ENCODE measurements around the gene CNMD. TPM values are rescaled to one million over a fixed set of nuclear protein-coding genes. Genes with fewer than 3 reads are reported as not detected.

Gene CNMD
- not detected in 2 replicates for polyA plus RNA-seq (2012; rRNA removed)
- polyA plus RNA-seq (2012; cell fraction: cytosol; rRNA removed): not detected in 2 replicates
- polyA plus RNA-seq (2012; cell fraction: nucleus; rRNA removed): not detected in 2 replicates

DNA sequence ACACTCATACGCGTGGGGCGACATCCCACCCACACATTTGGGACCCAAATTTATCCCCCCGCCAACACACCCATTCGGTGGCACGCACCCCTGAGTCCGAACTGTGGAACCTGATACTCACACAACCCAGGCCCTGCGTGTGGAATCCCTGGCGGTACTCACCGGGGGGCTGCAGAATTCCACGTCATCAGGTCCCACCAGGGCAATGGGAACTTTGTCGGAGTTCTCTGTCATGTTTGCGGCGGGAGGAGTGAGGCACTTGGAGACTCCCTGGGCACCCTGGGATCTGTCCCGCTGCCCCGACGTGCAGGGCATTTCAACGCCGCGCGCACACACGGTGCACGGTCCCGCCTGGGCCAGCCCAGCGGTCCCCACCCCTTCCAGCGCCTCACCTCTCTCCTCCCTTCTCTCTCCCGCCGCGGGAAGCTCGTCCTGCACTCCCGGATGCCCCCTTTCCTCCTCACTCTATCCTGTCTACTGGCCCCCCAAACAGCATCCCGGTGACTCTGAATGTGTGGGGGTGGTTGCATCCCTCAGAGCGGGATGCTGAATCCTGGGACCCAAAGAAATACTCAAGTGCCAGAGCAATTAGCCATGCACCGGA lies at the start of gene CNMD:
Gene CNMD, minus strand, starts transcription at position 353 of the 604 bp plus-strand sequence. Its CDS starts 119 bp downstream, at position 234.
- Histone ChIP-seq H3K9ac (no peak within 1 kb of the TSS), H3K9me2 (no peaks in the 10 kb centered on the region), H3K79me2 (ENCODE audit: insufficient read depth) (no peaks in the 10 kb centered on the region), H3K4me3 (ENCODE audit: low read depth in 2 of 2, low read length in 1 of 2) (no peak within 1 kb of the TSS; a peak in 1 of 4 replicates), H3F3A (replicated peaks; ENCODE audit: insufficient read depth) (no peaks in the 10 kb centered on the region), H3K9me3 (no peaks in the 10 kb centered on the region), H4K20me1 (ENCODE audit: insufficient read depth) (no peaks in the 10 kb centered on the region), H3K27ac (ENCODE audit: low read depth in 2 of 2, low read length in 1 of 2) (no peak within 1 kb of the TSS), H3K4me2 (no peak within 1 kb of the TSS), H2AFZ (ENCODE audit: low read depth) (no peak within 1 kb of the TSS), H3K4me1 (ENCODE audit: control insufficient read depth in 1 of 2, insufficient read depth in 2 of 2, low read depth in 1 of 2, low read length in 1 of 2) (peaks cover 0 to 8% of the 10 kb centered on the region in 2 experiments; a peak in 2 of 4 replicates), H3K36me3 (replicated peaks in 1 of 2; ENCODE audit: control insufficient read depth in 1 of 2, insufficient read depth in 2 of 2, low read length in 1 of 2) (no peaks in the 10 kb centered on the region), H3K27me3 (ENCODE audit: insufficient read depth) (no peaks in the 10 kb centered on the region)
- POLR2A ChIA-PET: no interaction called here
- WGBS (ENCODE audit: low lambda C conversion rate): 82% methylated on average over 31 of the region's 34 CpGs
- no peak for DNase-seq
- CTCF ChIA-PET: no interaction called here
- no peak for TF ChIP-seq NRF1 (IDR thresholded peaks at IDR 0.05; ENCODE audit: low read depth, low read length)
- TF ChIP-seq, protein P1, sequence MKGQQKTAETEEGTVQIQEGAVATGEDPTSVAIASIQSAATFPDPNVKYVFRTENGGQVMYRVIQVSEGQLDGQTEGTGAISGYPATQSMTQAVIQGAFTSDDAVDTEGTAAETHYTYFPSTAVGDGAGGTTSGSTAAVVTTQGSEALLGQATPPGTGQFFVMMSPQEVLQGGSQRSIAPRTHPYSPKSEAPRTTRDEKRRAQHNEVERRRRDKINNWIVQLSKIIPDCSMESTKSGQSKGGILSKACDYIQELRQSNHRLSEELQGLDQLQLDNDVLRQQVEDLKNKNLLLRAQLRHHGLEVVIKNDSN (IDR thresholded peaks at IDR 0.05; ENCODE audit: borderline replicate concordance, low read depth): no peak
- TF ChIP-seq, protein P2, sequence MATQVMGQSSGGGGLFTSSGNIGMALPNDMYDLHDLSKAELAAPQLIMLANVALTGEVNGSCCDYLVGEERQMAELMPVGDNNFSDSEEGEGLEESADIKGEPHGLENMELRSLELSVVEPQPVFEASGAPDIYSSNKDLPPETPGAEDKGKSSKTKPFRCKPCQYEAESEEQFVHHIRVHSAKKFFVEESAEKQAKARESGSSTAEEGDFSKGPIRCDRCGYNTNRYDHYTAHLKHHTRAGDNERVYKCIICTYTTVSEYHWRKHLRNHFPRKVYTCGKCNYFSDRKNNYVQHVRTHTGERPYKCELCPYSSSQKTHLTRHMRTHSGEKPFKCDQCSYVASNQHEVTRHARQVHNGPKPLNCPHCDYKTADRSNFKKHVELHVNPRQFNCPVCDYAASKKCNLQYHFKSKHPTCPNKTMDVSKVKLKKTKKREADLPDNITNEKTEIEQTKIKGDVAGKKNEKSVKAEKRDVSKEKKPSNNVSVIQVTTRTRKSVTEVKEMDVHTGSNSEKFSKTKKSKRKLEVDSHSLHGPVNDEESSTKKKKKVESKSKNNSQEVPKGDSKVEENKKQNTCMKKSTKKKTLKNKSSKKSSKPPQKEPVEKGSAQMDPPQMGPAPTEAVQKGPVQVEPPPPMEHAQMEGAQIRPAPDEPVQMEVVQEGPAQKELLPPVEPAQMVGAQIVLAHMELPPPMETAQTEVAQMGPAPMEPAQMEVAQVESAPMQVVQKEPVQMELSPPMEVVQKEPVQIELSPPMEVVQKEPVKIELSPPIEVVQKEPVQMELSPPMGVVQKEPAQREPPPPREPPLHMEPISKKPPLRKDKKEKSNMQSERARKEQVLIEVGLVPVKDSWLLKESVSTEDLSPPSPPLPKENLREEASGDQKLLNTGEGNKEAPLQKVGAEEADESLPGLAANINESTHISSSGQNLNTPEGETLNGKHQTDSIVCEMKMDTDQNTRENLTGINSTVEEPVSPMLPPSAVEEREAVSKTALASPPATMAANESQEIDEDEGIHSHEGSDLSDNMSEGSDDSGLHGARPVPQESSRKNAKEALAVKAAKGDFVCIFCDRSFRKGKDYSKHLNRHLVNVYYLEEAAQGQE (IDR thresholded peaks at IDR 0.05; ENCODE audit: low read depth, low read length): no peak
- no peak for TF ChIP-seq FOXJ3 (CRISPR knock-in tag; IDR thresholded peaks at IDR 0.05)
- TF ChIP-seq, protein P3, sequence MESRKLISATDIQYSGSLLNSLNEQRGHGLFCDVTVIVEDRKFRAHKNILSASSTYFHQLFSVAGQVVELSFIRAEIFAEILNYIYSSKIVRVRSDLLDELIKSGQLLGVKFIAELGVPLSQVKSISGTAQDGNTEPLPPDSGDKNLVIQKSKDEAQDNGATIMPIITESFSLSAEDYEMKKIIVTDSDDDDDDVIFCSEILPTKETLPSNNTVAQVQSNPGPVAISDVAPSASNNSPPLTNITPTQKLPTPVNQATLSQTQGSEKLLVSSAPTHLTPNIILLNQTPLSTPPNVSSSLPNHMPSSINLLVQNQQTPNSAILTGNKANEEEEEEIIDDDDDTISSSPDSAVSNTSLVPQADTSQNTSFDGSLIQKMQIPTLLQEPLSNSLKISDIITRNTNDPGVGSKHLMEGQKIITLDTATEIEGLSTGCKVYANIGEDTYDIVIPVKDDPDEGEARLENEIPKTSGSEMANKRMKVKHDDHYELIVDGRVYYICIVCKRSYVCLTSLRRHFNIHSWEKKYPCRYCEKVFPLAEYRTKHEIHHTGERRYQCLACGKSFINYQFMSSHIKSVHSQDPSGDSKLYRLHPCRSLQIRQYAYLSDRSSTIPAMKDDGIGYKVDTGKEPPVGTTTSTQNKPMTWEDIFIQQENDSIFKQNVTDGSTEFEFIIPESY (IDR thresholded peaks at IDR 0.05; ENCODE audit: borderline replicate concordance, low read depth): no peak
- no peak for TF ChIP-seq SMC3 (IDR thresholded peaks at IDR 0.05; ENCODE audit: low read depth, low read length)
- no peak for TF ChIP-seq POLR2AphosphoS5 (IDR thresholded peaks at IDR 0.05; ENCODE audit: low read depth, low read length)
- TF ChIP-seq GATA2 (CRISPR knock-in tag; IDR thresholded peaks at IDR 0.05): no peak
- TF ChIP-seq, protein P4, sequence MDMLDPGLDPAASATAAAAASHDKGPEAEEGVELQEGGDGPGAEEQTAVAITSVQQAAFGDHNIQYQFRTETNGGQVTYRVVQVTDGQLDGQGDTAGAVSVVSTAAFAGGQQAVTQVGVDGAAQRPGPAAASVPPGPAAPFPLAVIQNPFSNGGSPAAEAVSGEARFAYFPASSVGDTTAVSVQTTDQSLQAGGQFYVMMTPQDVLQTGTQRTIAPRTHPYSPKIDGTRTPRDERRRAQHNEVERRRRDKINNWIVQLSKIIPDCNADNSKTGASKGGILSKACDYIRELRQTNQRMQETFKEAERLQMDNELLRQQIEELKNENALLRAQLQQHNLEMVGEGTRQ (IDR thresholded peaks at IDR 0.05; ENCODE audit: borderline replicate concordance, low read depth, low read length): no peak
- no peak for TF ChIP-seq FOXM1 (IDR thresholded peaks at IDR 0.05; ENCODE audit: low read depth)
- TF ChIP-seq, protein P5, sequence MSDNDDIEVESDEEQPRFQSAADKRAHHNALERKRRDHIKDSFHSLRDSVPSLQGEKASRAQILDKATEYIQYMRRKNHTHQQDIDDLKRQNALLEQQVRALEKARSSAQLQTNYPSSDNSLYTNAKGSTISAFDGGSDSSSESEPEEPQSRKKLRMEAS (IDR thresholded peaks at IDR 0.05; ENCODE audit: low read depth): no peak
